ENCODE data around the gene HAL. TPM values are rescaled to one million over a fixed set of nuclear protein-coding genes. Genes with fewer than 3 reads are reported as not detected.
"Not testable (repeated sequence)": the region's sequence is repeated elsewhere in the genome, so short reads cannot be mapped to it uniquely, and the experiment has no call there.

The HAL gene
- polyA plus RNA-seq, 2 donors, result 1.1 to 2.0 TPM

GRCh38 chr12:95978774-95979173 is 17.4 kb downstream of the HAL start:
- no peak overlapping the region for H3K4me3 ChIP-seq (ENCODE audit: low read depth in 1 of 2, low read length in 2 of 2)
- H3K27ac ChIP-seq (ENCODE audit: low read depth in 2 of 2, low read length in 1 of 2), result no peak overlapping the region
- WGBS, 2 donors, result 91 to 92% methylated on average over 3 of the region's 3 CpGs
- no peaks in the 10 kb centered on the region for H3K4me1 ChIP-seq (ENCODE audit: control insufficient read depth in 2 of 2, insufficient read depth in 2 of 2, low read length in 1 of 2)
- no peaks in the 10 kb centered on the region for H3K9me3 ChIP-seq (ENCODE audit: control insufficient read depth in 2 of 2, insufficient read depth in 1 of 2, low read depth in 1 of 2, low read length in 1 of 2)
- H3K27me3 ChIP-seq (ENCODE audit: control insufficient read depth in 1 of 2, insufficient read depth in 2 of 2, low read length in 2 of 2), result no peaks in the 10 kb centered on the region
- no peaks in the 10 kb centered on the region for H3K36me3 ChIP-seq (ENCODE audit: control insufficient read depth in 2 of 2, insufficient read depth in 2 of 2, low read length in 1 of 2)

DNA sequence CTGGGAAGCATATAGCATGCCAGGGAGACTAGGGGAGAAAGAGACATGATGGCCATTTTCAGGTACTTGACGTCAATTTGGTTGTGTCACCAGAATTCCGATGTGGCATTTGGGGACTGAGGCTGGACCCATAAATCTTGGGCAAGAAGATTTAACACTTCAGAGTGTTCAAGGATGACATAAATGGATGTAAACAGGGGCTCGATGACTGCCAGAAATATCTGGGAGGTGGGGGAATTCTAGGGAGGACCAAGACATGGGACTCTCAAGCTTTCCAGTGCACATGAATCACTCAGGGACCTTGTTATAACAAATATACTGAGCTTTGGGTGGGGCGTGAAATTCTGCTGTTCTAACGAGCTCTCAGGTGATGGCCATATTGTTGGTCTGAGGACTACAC is 17.8 kb downstream of the HAL start:
- Histone ChIP-seq H3K36me3 (ENCODE audit: control insufficient read depth in 2 of 2, insufficient read depth in 2 of 2, low read length in 1 of 2) (no peaks in the 10 kb centered on the region), H3K9me3 (ENCODE audit: control insufficient read depth in 2 of 2, insufficient read depth in 1 of 2, low read depth in 1 of 2, low read length in 1 of 2) (no peaks in the 10 kb centered on the region), H3K27me3 (ENCODE audit: control insufficient read depth in 1 of 2, insufficient read depth in 2 of 2, low read length in 2 of 2) (no peaks in the 10 kb centered on the region), H3K4me3 (ENCODE audit: low read depth in 1 of 2, low read length in 2 of 2) (no peak overlapping the region), H3K27ac (ENCODE audit: low read depth in 2 of 2, low read length in 1 of 2) (no peak overlapping the region), H3K4me1 (ENCODE audit: control insufficient read depth in 2 of 2, insufficient read depth in 2 of 2, low read length in 1 of 2) (no peaks in the 10 kb centered on the region)
- 90 to 94% methylated on average over 5 of the region's 5 CpGs for WGBS, 2 donors

- Histone ChIP-seq H3K27me3 (ENCODE audit: control insufficient read depth in 1 of 2, insufficient read depth in 2 of 2, low read length in 2 of 2) (no peaks in the 10 kb centered on the region), H3K9me3 (ENCODE audit: control insufficient read depth in 2 of 2, insufficient read depth in 1 of 2, low read depth in 1 of 2, low read length in 1 of 2) (no peaks in the 10 kb centered on the region), H3K4me3 (ENCODE audit: low read depth in 1 of 2, low read length in 2 of 2) (no peak overlapping the region), H3K4me1 (ENCODE audit: control insufficient read depth in 2 of 2, insufficient read depth in 2 of 2, low read length in 1 of 2) (no peaks in the 10 kb centered on the region), H3K27ac (ENCODE audit: low read depth in 2 of 2, low read length in 1 of 2) (no peak overlapping the region), H3K36me3 (ENCODE audit: control insufficient read depth in 2 of 2, insufficient read depth in 2 of 2, low read length in 1 of 2) (no peaks in the 10 kb centered on the region)
- WGBS, 2 donors, result 87 to 93% methylated on average over 11 of the region's 11 CpGs
Observed at GRCh38 chr12:95977764-95978305, 18.3 kb downstream of the HAL start.

GRCh38 chr12:95976416-95976832 is 19.7 kb downstream of the HAL start:
- H3K27me3 ChIP-seq (ENCODE audit: control insufficient read depth in 1 of 2, insufficient read depth in 2 of 2, low read length in 2 of 2), result no peaks in the 10 kb centered on the region
- 90% methylated on average over 8 of the region's 8 CpGs for WGBS, 2 donors
- H3K4me1 ChIP-seq (ENCODE audit: control insufficient read depth in 2 of 2, insufficient read depth in 2 of 2, low read length in 1 of 2), result no peaks in the 10 kb centered on the region
- no peak overlapping the region for H3K27ac ChIP-seq (ENCODE audit: low read depth in 2 of 2, low read length in 1 of 2)
- H3K4me3 ChIP-seq (ENCODE audit: low read depth in 1 of 2, low read length in 2 of 2), result no peak overlapping the region
- no peaks in the 10 kb centered on the region for H3K9me3 ChIP-seq (ENCODE audit: control insufficient read depth in 2 of 2, insufficient read depth in 1 of 2, low read depth in 1 of 2, low read length in 1 of 2)
- no peaks in the 10 kb centered on the region for H3K36me3 ChIP-seq (ENCODE audit: control insufficient read depth in 2 of 2, insufficient read depth in 2 of 2, low read length in 1 of 2)

GRCh38 chr12:95975491-95975890 is 20.7 kb downstream of the HAL start:
- WGBS, 2 donors, result 88 to 91% methylated on average over 4 of the region's 4 CpGs
- no peaks in the 10 kb centered on the region for H3K36me3 ChIP-seq (ENCODE audit: control insufficient read depth in 2 of 2, insufficient read depth in 2 of 2, low read length in 1 of 2)
- no peak overlapping the region for H3K4me3 ChIP-seq (ENCODE audit: low read depth in 1 of 2, low read length in 2 of 2)

GRCh38 chr12:95974358-95974757 is 21.8 kb downstream of the HAL start:
- no peaks in the 10 kb centered on the region for H3K4me1 ChIP-seq (ENCODE audit: control insufficient read depth in 2 of 2, insufficient read depth in 2 of 2, low read length in 1 of 2)
- no peak overlapping the region for H3K4me3 ChIP-seq (ENCODE audit: low read depth in 1 of 2, low read length in 2 of 2)
- H3K27me3 ChIP-seq (ENCODE audit: control insufficient read depth in 1 of 2, insufficient read depth in 2 of 2, low read length in 2 of 2), result no peaks in the 10 kb centered on the region
- no peak overlapping the region for H3K27ac ChIP-seq (ENCODE audit: low read depth in 2 of 2, low read length in 1 of 2)
- no peaks in the 10 kb centered on the region for H3K9me3 ChIP-seq (ENCODE audit: control insufficient read depth in 2 of 2, insufficient read depth in 1 of 2, low read depth in 1 of 2, low read length in 1 of 2)
- no peaks in the 10 kb centered on the region for H3K36me3 ChIP-seq (ENCODE audit: control insufficient read depth in 2 of 2, insufficient read depth in 2 of 2, low read length in 1 of 2)
- WGBS, 2 donors, result 32 to 40% methylated on average over 2 of the region's 2 CpGs

More at GRCh38 chr12:95975491-95975890, 20.7 kb downstream of the HAL start:
- no peaks in the 10 kb centered on the region for H3K4me1 ChIP-seq (ENCODE audit: control insufficient read depth in 2 of 2, insufficient read depth in 2 of 2, low read length in 1 of 2)
- H3K27ac ChIP-seq (ENCODE audit: low read depth in 2 of 2, low read length in 1 of 2), result no peak overlapping the region
- no peaks in the 10 kb centered on the region for H3K27me3 ChIP-seq (ENCODE audit: control insufficient read depth in 1 of 2, insufficient read depth in 2 of 2, low read length in 2 of 2)
- no peaks in the 10 kb centered on the region for H3K9me3 ChIP-seq (ENCODE audit: control insufficient read depth in 2 of 2, insufficient read depth in 1 of 2, low read depth in 1 of 2, low read length in 1 of 2)

GRCh38 chr12:95972832-95973456 is 23.2 kb downstream of the HAL start:
- Histone ChIP-seq H3K27me3 (ENCODE audit: control insufficient read depth in 1 of 2, insufficient read depth in 2 of 2, low read length in 2 of 2) (no peaks in the 10 kb centered on the region), H3K4me1 (ENCODE audit: control insufficient read depth in 2 of 2, insufficient read depth in 2 of 2, low read length in 1 of 2) (no peaks in the 10 kb centered on the region), H3K4me3 (ENCODE audit: low read depth in 1 of 2, low read length in 2 of 2) (no peak overlapping the region), H3K36me3 (ENCODE audit: control insufficient read depth in 2 of 2, insufficient read depth in 2 of 2, low read length in 1 of 2) (no peaks in the 10 kb centered on the region), H3K9me3 (ENCODE audit: control insufficient read depth in 2 of 2, insufficient read depth in 1 of 2, low read depth in 1 of 2, low read length in 1 of 2) (no peaks in the 10 kb centered on the region), H3K27ac (ENCODE audit: low read depth in 2 of 2, low read length in 1 of 2) (no peak overlapping the region)
- 70% methylated on average over 4 of the region's 4 CpGs for WGBS, 2 donors

DNA sequence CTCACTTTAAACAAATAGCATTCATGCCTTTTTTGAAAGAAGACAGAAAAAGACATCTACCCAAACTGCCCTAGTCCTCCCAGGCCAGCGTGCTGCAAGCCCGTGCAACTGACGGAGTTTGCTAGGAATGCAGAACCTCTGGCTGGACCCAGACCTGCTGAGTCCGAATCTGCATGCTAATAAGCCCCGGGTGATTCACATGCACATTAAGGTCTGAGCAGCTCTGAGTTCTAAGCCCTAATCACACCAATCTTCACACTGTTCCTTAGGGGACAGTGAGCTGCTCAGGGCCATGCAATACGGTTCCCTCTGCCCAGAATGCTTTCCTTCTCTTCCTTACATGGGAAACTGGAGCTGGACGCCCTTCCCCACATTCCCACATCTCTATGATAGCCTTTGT is 25.2 kb downstream of the HAL start:
- no peaks in the 10 kb centered on the region for H3K27me3 ChIP-seq (ENCODE audit: control insufficient read depth in 1 of 2, insufficient read depth in 2 of 2, low read length in 2 of 2)
- H3K27ac ChIP-seq (ENCODE audit: low read depth in 2 of 2, low read length in 1 of 2), result no peak overlapping the region
- H3K4me3 ChIP-seq (ENCODE audit: low read depth in 1 of 2, low read length in 2 of 2), result no peak overlapping the region
- no peaks in the 10 kb centered on the region for H3K9me3 ChIP-seq (ENCODE audit: control insufficient read depth in 2 of 2, insufficient read depth in 1 of 2, low read depth in 1 of 2, low read length in 1 of 2)
- no peaks in the 10 kb centered on the region for H3K4me1 ChIP-seq (ENCODE audit: control insufficient read depth in 2 of 2, insufficient read depth in 2 of 2, low read length in 1 of 2)
- 66 to 70% methylated on average over 7 of the region's 7 CpGs for WGBS, 2 donors
- no peaks in the 10 kb centered on the region for H3K36me3 ChIP-seq (ENCODE audit: control insufficient read depth in 2 of 2, insufficient read depth in 2 of 2, low read length in 1 of 2)

DNA sequence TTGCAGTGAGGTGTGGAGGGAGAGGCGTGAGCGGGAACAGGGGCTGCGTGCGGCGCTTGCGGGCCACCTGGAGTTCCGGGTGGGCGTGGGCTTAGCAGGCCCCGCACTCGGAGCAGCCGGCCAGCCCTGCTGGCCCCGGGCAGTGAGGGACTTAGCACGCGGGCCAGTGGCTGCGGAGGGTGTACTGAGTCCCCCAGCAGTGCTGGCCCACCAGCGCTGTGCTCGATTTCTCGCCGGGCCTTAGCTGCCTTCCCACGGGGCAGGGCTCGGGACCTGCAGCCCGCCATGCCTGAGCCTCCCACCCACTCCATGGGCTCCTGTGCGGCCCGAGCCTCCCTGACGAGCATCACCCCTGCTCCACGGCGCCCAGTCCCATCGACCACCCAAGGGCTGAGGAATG is 27.0 kb downstream of the HAL start:
- H3K4me3 ChIP-seq (ENCODE audit: low read depth in 1 of 2, low read length in 2 of 2); H3K36me3 ChIP-seq (ENCODE audit: control insufficient read depth in 2 of 2, insufficient read depth in 2 of 2, low read length in 1 of 2); H3K9me3 ChIP-seq (ENCODE audit: control insufficient read depth in 2 of 2, insufficient read depth in 1 of 2, low read depth in 1 of 2, low read length in 1 of 2); H3K27me3 ChIP-seq (ENCODE audit: control insufficient read depth in 1 of 2, insufficient read depth in 2 of 2, low read length in 2 of 2); H3K27ac ChIP-seq (ENCODE audit: low read depth in 2 of 2, low read length in 1 of 2); H3K4me1 ChIP-seq (ENCODE audit: control insufficient read depth in 2 of 2, insufficient read depth in 2 of 2, low read length in 1 of 2): not testable (repeated sequence)
- WGBS, 2 donors, result 92 to 97% methylated on average over 21 to 28 of the region's 28 CpGs

DNA sequence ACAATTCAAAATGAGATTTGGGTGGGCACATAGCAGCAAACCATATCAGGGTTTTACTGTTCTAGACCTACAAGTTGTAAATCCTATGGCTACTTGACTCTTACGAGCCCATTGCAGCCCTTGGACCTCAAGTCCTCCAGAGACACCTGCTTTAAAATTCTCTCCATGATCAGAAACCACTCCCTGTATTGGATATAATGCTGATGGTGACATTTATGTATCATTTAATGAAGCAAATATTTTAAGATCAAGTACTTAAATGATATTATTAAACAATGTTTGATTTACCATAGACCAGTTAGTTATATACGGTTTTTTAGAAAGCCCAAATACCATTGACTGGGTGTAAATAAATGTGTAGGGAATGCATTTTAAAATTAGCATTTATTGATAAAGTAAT is 28.8 kb downstream of the HAL start:
- Histone ChIP-seq H3K4me3 (ENCODE audit: low read depth in 1 of 2, low read length in 2 of 2) (no peak overlapping the region), H3K9me3 (ENCODE audit: control insufficient read depth in 2 of 2, insufficient read depth in 1 of 2, low read depth in 1 of 2, low read length in 1 of 2) (no peaks in the 10 kb centered on the region), H3K27me3 (ENCODE audit: control insufficient read depth in 1 of 2, insufficient read depth in 2 of 2, low read length in 2 of 2) (no peaks in the 10 kb centered on the region), H3K4me1 (ENCODE audit: control insufficient read depth in 2 of 2, insufficient read depth in 2 of 2, low read length in 1 of 2) (no peaks in the 10 kb centered on the region), H3K27ac (ENCODE audit: low read depth in 2 of 2, low read length in 1 of 2) (no peak overlapping the region), H3K36me3 (ENCODE audit: control insufficient read depth in 2 of 2, insufficient read depth in 2 of 2, low read length in 1 of 2) (no peaks in the 10 kb centered on the region)
- WGBS, 2 donors, result 96 to 99% methylated on average over 2 of the region's 2 CpGs
